ENCODE measurements around the gene PSG6.
"Not testable (repeated sequence)": the region's sequence is repeated elsewhere in the genome, so short reads cannot be mapped to it uniquely, and the experiment has no call there.

Gene PSG6

DNA sequence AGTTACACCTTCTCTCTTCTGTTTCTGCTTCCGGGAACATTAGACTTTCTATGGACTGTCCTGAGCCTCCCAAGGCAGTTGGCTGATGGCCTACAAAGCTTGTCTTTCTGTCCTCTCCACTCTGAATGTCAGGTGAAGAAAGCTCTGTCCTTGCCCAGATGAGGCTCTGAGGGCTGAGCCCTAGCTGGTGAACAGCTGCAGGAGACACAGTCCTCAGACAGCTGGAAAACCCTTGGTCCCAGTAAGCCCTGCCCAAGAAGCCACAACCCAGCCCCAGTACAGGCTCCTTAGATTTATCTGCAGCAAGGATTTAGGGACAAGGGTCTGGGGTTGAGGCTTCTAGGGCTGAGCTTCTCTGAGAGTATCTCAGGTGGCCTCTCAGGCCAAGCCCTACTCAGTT is 64.5 kb downstream of the PSG6 start:
- not testable (repeated sequence) for DNase-seq (ENCODE audit: low read depth in 2 of 2, low spot score in 1 of 2)

DNA sequence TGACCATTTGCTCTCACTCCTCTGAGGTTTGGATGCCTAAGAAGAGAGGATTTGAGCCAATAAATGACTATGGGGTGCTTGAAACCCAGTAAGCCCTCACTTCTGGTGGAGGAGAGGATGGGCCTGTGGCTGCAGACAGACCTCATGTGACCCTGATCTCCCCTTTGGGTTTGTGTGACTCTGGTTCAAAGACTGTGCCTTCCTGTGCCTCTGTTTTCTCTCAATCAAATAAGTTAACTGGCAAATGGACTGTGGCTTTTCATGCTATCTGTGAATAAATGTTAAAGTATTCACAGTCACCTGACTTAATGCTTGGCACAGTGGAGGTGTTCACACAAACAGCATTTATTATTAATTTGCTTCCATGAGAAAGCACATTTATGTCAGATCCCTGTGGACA is 64.9 kb downstream of the PSG6 start:
- DNase-seq (ENCODE audit: low read depth in 2 of 2, low spot score in 1 of 2) = not testable (repeated sequence)

All from stimulated activated CD8-positive, alpha-beta memory T cell treated with anti-CD3 and anti-CD28 coated beads, Interleukin-4, amount 100 ng/mL, for 4 hours (primary cell).